Measurements from ENCODE around the gene TSPAN16.

- TF ChIP-seq GATA3 (IDR thresholded peaks at IDR 0.05; ENCODE audit: low read depth, low read length) (no peak), GATA2 (IDR thresholded peaks at IDR 0.05; ENCODE audit: low read depth, low read length) (no peak)
Observed at GRCh38 chr19:11264452-11265176, 31.3 kb upstream of the TSPAN16 start.

All from SH-SY5Y (cell line).